WTC11 (cell line): ENCODE measurements around the gene MS4A15. TPM values are rescaled to one million over a fixed set of nuclear protein-coding genes. Genes with fewer than 3 reads are reported as not detected.

Experiments
- ATAC-seq: fragments of 200-7000 bp; cut with Tn5 transposase; 2 replicates; pipeline ENCODE4 v1.10.0; 2021; ENCODE audit warnings: mild to moderate bottlenecking, moderate library complexity
- CTCF ChIA-PET: fragments of 300-600 bp; sonication (Branson Sonifier 250); formaldehyde crosslinking; loops from one replicate; lab custom pipeline; 2021; ENCODE audit warnings: antibody characterized with exemption; lab: Charles Lee
- POLR2A ChIA-PET: fragments of 350-600 bp; sonication (Branson Sonifier 250); formaldehyde crosslinking; loops from one replicate; lab custom pipeline; 2021; ENCODE audit warnings: antibody characterized with exemption; lab: Charles Lee
- DNase-seq: peaks from one replicate; pipeline ENCODE4 v3.0.0; 2021; ENCODE audit warnings: low spot score
- H3K27ac Mint-ChIP-seq: 2 replicates; pipeline ENCODE4 v1.8.0; 2021; ENCODE audit warnings: mixed read lengths
- H3K27me3 Mint-ChIP-seq: 2 replicates; pipeline ENCODE4 v1.8.0; 2021; ENCODE audit warnings: low read depth, mild to moderate bottlenecking, moderate library complexity, mixed read lengths
- H3K36me3 Mint-ChIP-seq: 2 replicates; pipeline ENCODE4 v1.8.0; 2021; ENCODE audit warnings: mixed read lengths
- H3K4me1 Mint-ChIP-seq: 2 replicates; pipeline ENCODE4 v1.8.0; 2022; ENCODE audit warnings: mixed read lengths
- H3K4me3 Mint-ChIP-seq: 2 replicates; pipeline ENCODE4 v1.8.0; 2021; ENCODE audit warnings: mild to moderate bottlenecking, moderate library complexity, mixed read lengths
- H3K9me3 Mint-ChIP-seq: 2 replicates; pipeline ENCODE4 v1.8.0; 2021; ENCODE audit warnings: mixed read lengths
- CBFB ChIP-seq: sonication (generic); formaldehyde crosslinking; IDR thresholded peaks from 2 replicates; pipeline ENCODE4 v1.8.1; 2022; ENCODE audit warnings: mild to moderate bottlenecking, low read depth, missing genetic modification reagents
- CREB1 ChIP-seq: sonication (generic); formaldehyde crosslinking; IDR thresholded peaks from 2 replicates; pipeline ENCODE4 v1.8.0; 2023; ENCODE audit warnings: mild to moderate bottlenecking, missing genetic modification reagents
- JUN ChIP-seq: sonication (generic); formaldehyde crosslinking; IDR thresholded peaks from 2 replicates; pipeline ENCODE4 v1.8.0; 2023; ENCODE audit warnings: mild to moderate bottlenecking, missing genetic modification reagents
- MYBL2 ChIP-seq: sonication (generic); formaldehyde crosslinking; IDR thresholded peaks from 2 replicates; pipeline ENCODE4 v1.8.1; 2023; ENCODE audit warnings: mild to moderate bottlenecking, moderate library complexity, missing genetic modification reagents
- PRRX2 ChIP-seq: fragments of 250-450 bp; sonication (Bioruptor Pico); IDR thresholded peaks from 2 replicates; pipeline ENCODE4 v1.8.0; 2021; ENCODE audit warnings: mild to moderate bottlenecking
- SMAD4 ChIP-seq: sonication (generic); formaldehyde crosslinking; IDR thresholded peaks from 2 replicates; pipeline ENCODE4 v1.8.0; 2022; ENCODE audit warnings: mild to moderate bottlenecking, missing genetic modification reagents
- SP1 ChIP-seq: sonication (generic); formaldehyde crosslinking; conservative IDR thresholded peaks from 2 replicates; pipeline ENCODE4 v1.8.1; 2022; ENCODE audit warnings: missing genetic modification reagents
- TEAD1 ChIP-seq: sonication (generic); formaldehyde crosslinking; IDR thresholded peaks from 2 replicates; pipeline ENCODE4 v1.8.0; 2022; ENCODE audit warnings: mild to moderate bottlenecking, missing genetic modification reagents
- ZNF232 ChIP-seq: sonication (generic); formaldehyde crosslinking; IDR thresholded peaks from 2 replicates; pipeline ENCODE4 v1.8.0; 2022; ENCODE audit warnings: mild to moderate bottlenecking, missing genetic modification reagents
- ZNF317 ChIP-seq: sonication (generic); formaldehyde crosslinking; IDR thresholded peaks from 2 replicates; pipeline ENCODE4 v1.8.1; 2023; ENCODE audit warnings: low read depth, mild to moderate bottlenecking, moderate library complexity, missing genetic modification reagents, borderline replicate concordance
- total RNA-seq: library from RNA; stranded (reverse); gene quantifications from 3 replicates; pipeline ENCODE4 v1.2.3, GENCODE V29; 2021
- TF ChIP-seq, protein P1 (sequence below): sonication (generic); formaldehyde crosslinking; IDR thresholded peaks from 2 replicates; pipeline ENCODE4 v1.8.1; 2022; ENCODE audit warnings: low read depth, missing genetic modification reagents, borderline replicate concordance
- TF ChIP-seq, protein P2 (sequence below): sonication (generic); formaldehyde crosslinking; conservative IDR thresholded peaks from 2 replicates; pipeline ENCODE4 v1.8.1; 2022; ENCODE audit warnings: mild to moderate bottlenecking, missing genetic modification reagents
- TF ChIP-seq, protein P3 (sequence below): sonication (generic); formaldehyde crosslinking; IDR thresholded peaks from 2 replicates; pipeline ENCODE4 v1.8.0; 2023; ENCODE audit warnings: missing genetic modification reagents
- TF ChIP-seq, protein P4 (sequence below): sonication (generic); formaldehyde crosslinking; IDR thresholded peaks from 2 replicates; pipeline ENCODE4 v1.8.1; 2023; ENCODE audit warnings: mild to moderate bottlenecking, missing genetic modification reagents
- TF ChIP-seq, protein P5 (sequence below): fragments of 250-450 bp; sonication (Bioruptor Pico); IDR thresholded peaks from 2 replicates; pipeline ENCODE4 v2.1.2; 2022; ENCODE audit warnings: mild to moderate bottlenecking, moderate library complexity
- TF ChIP-seq, protein P6 (sequence below): sonication (generic); formaldehyde crosslinking; IDR thresholded peaks from 2 replicates; pipeline ENCODE4 v1.8.1; 2022; ENCODE audit warnings: low read depth, mild to moderate bottlenecking, moderate library complexity, missing genetic modification reagents, borderline replicate concordance

The MS4A15 gene
- total RNA-seq, 1 experiment from 2014 or later, result 0.09 TPM

DNA sequence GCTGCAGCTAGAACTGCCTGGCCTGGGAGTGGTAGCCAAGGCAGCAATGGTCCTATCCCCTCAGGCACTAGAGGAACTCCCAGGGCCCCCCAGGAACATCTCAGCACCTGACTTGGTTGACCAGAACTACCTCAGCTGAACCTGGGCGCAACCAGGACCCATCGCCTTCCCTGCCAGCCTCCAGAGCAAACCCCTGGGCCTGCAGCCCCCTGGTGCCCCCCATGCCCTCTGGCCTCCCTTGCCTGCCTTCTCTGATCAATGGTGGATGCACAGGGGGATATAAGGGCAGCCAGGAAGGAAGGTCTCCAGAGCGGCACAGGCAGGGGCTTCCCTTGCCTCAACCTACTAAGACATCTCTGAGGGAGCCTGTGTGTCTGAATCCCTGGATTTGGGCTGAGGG lies 42.0 kb downstream of the MS4A15 start (continued):
- TF ChIP-seq SP1, result no peak
- TF ChIP-seq, protein P1, sequence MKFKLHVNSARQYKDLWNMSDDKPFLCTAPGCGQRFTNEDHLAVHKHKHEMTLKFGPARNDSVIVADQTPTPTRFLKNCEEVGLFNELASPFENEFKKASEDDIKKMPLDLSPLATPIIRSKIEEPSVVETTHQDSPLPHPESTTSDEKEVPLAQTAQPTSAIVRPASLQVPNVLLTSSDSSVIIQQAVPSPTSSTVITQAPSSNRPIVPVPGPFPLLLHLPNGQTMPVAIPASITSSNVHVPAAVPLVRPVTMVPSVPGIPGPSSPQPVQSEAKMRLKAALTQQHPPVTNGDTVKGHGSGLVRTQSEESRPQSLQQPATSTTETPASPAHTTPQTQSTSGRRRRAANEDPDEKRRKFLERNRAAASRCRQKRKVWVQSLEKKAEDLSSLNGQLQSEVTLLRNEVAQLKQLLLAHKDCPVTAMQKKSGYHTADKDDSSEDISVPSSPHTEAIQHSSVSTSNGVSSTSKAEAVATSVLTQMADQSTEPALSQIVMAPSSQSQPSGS, result no peak

DNA sequence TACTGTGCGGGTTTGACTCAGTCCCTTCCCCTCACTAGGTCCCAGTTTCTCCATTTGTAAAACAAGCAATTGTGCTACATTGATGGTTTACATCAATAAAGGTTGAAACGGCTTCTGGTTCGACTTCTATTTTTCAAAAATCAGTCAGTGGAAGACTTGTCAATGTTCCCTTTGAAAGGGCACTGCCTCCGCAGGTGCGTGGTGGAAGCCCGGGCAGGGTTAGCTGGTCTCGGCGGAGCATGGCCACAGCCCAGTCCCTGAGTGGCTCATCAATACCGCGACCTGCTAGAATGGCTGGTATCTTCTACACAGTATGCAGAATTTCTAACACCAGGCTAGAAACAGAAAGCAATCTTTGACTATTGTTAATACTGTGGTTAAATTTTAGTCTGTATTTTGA lies 44.5 kb downstream of the MS4A15 start:
- DNase-seq (no peak), ATAC-seq (no peak)
- POLR2A ChIA-PET, result no interaction called here
- Mint-ChIP-seq H3K9me3 (peaks cover 10% of the 10 kb centered on the region), H3K36me3 (no peaks in the 10 kb centered on the region), H3K27ac (no peak overlapping the region), H3K27me3 (peaks cover 22% of the 10 kb centered on the region), H3K4me1 (no peaks in the 10 kb centered on the region), H3K4me3 (no peak overlapping the region)
- TF ChIP-seq PRRX2 (CRISPR knock-in tag), result no peak
- TF ChIP-seq, protein P2, sequence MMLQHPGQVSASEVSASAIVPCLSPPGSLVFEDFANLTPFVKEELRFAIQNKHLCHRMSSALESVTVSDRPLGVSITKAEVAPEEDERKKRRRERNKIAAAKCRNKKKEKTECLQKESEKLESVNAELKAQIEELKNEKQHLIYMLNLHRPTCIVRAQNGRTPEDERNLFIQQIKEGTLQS (CRISPR knock-in tag), result no peak
- TF ChIP-seq MYBL2, result no peak
- TF ChIP-seq ZNF232, result no peak
- no peak for TF ChIP-seq SMAD4 (CRISPR knock-in tag)
- TF ChIP-seq ZNF317 (CRISPR knock-in tag), result no peak
- CTCF ChIA-PET, result interaction anchor here (1.8 kb wide), 1 partner anchor 86 kb away, joined by 8 read pairs; no protein-coding TSS in a partner anchor

DNA sequence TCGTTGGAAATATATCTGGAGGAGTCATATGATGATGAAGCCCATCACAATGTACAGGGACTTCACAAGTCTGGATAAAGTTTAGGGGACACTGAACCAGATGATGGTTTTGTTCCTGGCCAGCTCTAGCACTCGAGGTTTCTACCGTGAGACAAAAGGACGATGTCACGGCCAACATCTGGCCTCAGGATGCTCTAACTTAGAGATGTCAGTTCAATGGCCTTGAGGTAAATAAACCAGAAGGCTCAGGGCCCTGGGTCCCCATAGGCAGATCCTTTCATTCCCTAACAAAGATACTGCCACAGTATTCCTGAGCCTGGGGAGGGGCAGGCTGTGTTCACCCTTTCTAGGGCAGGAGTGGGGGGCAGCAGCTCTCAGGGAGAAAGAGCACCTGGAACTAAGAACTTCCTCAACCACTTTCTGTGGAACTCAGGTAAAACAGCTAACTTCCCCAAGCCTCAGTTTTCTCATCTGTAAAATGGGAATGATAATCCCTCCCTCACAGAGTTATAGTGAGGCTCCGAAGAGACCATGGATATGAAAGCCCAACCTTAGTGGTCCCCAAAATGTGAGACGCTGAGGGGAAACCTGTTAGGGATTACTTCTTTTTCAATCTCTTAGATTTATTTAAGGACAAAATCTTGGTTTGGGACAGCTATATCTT lies 46.7 kb downstream of the MS4A15 start:
- Mint-ChIP-seq H3K9me3 (peaks cover 3% of the 10 kb centered on the region; the same call in 1 of the 2 replicates), H3K27me3 (peaks cover 22% of the 10 kb centered on the region), H3K4me1 (no peaks in the 10 kb centered on the region), H3K36me3 (no peaks in the 10 kb centered on the region), H3K4me3 (no peak overlapping the region), H3K27ac (no peak overlapping the region)
- ATAC-seq, result no peak
- no peak for DNase-seq
- POLR2A ChIA-PET, result no interaction called here
- TF ChIP-seq, protein P3, sequence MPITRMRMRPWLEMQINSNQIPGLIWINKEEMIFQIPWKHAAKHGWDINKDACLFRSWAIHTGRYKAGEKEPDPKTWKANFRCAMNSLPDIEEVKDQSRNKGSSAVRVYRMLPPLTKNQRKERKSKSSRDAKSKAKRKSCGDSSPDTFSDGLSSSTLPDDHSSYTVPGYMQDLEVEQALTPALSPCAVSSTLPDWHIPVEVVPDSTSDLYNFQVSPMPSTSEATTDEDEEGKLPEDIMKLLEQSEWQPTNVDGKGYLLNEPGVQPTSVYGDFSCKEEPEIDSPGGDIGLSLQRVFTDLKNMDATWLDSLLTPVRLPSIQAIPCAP (CRISPR knock-in tag), result no peak
- no peak for TF ChIP-seq PRRX2 (CRISPR knock-in tag)
- TF ChIP-seq TEAD1 (CRISPR knock-in tag), result no peak
- TF ChIP-seq, protein P4, sequence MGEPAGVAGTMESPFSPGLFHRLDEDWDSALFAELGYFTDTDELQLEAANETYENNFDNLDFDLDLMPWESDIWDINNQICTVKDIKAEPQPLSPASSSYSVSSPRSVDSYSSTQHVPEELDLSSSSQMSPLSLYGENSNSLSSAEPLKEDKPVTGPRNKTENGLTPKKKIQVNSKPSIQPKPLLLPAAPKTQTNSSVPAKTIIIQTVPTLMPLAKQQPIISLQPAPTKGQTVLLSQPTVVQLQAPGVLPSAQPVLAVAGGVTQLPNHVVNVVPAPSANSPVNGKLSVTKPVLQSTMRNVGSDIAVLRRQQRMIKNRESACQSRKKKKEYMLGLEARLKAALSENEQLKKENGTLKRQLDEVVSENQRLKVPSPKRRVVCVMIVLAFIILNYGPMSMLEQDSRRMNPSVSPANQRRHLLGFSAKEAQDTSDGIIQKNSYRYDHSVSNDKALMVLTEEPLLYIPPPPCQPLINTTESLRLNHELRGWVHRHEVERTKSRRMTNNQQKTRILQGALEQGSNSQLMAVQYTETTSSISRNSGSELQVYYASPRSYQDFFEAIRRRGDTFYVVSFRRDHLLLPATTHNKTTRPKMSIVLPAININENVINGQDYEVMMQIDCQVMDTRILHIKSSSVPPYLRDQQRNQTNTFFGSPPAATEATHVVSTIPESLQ (CRISPR knock-in tag), result no peak
- TF ChIP-seq, protein P5, sequence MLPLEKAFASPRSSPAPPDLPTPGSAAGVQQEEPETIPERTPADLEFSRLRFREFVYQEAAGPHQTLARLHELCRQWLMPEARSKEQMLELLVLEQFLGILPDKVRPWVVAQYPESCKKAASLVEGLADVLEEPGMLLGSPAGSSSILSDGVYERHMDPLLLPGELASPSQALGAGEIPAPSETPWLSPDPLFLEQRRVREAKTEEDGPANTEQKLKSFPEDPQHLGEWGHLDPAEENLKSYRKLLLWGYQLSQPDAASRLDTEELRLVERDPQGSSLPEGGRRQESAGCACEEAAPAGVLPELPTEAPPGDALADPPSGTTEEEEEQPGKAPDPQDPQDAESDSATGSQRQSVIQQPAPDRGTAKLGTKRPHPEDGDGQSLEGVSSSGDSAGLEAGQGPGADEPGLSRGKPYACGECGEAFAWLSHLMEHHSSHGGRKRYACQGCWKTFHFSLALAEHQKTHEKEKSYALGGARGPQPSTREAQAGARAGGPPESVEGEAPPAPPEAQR, result no peak
- TF ChIP-seq JUN (CRISPR knock-in tag), result no peak
- TF ChIP-seq CREB1 (CRISPR knock-in tag), result no peak
- TF ChIP-seq CBFB (CRISPR knock-in tag), result no peak
- TF ChIP-seq, protein P6, sequence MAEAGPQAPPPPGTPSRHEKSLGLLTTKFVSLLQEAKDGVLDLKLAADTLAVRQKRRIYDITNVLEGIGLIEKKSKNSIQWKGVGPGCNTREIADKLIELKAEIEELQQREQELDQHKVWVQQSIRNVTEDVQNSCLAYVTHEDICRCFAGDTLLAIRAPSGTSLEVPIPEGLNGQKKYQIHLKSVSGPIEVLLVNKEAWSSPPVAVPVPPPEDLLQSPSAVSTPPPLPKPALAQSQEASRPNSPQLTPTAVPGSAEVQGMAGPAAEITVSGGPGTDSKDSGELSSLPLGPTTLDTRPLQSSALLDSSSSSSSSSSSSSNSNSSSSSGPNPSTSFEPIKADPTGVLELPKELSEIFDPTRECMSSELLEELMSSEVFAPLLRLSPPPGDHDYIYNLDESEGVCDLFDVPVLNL, result no peak
- CTCF ChIA-PET, result interaction anchor here (0.7 to 1.9 kb wide), 4 partner anchors 41 to 569 kb away, joined by 3 to 5 read pairs (median 4); no protein-coding TSS in a partner anchor
